Chondrocyte (in vitro differentiated cells): ENCODE data around the gene ENKD1. TPM values are rescaled to one million over a fixed set of nuclear protein-coding genes. Genes with fewer than 3 reads are reported as not detected.

Experiments
- DNase-seq: peaks from one replicate; pipeline ENCODE4 v3.0.0; 2021; ENCODE audit warnings: mixed read lengths, low spot score
- H3K27ac Mint-ChIP-seq: one replicate; pipeline ENCODE4 v1.8.0; 2021; ENCODE audit warnings: mild to moderate bottlenecking, moderate library complexity, mixed read lengths; ENCODE audit not compliant: unreplicated experiment
- H3K27me3 Mint-ChIP-seq: 2 replicates; pipeline ENCODE4 v1.8.0; 2021; ENCODE audit warnings: low read depth, mixed read lengths
- H3K36me3 Mint-ChIP-seq: 2 replicates; pipeline ENCODE4 v1.8.0; 2021; ENCODE audit warnings: low read depth, mixed read lengths
- H3K4me1 Mint-ChIP-seq: 2 replicates; pipeline ENCODE4 v1.8.0; 2021; ENCODE audit warnings: low read depth, mild to moderate bottlenecking, mixed read lengths
- H3K4me3 Mint-ChIP-seq: one replicate; pipeline ENCODE4 v1.8.0; 2021; ENCODE audit warnings: mild to moderate bottlenecking, moderate library complexity, mixed read lengths; ENCODE audit not compliant: unreplicated experiment
- H3K9me3 Mint-ChIP-seq: 2 replicates; pipeline ENCODE4 v1.8.0; 2021; ENCODE audit warnings: low read depth, mixed read lengths
- total RNA-seq: library from RNA; stranded (reverse); gene quantifications from 3 replicates; pipeline ENCODE4 v1.2.1, GENCODE V29; 2021
- TF ChIP-seq, protein P1 (sequence below): fragments of 200-600 bp; sonication (generic); IDR thresholded peaks from 2 replicates; pipeline ENCODE4 v1.5.0; 2021; ENCODE audit warnings: antibody characterized with exemption, mild to moderate bottlenecking, moderate library complexity

ENKD1 gene
- total RNA-seq, 1 donor from 2014 or later, result 6.4 TPM

DNA sequence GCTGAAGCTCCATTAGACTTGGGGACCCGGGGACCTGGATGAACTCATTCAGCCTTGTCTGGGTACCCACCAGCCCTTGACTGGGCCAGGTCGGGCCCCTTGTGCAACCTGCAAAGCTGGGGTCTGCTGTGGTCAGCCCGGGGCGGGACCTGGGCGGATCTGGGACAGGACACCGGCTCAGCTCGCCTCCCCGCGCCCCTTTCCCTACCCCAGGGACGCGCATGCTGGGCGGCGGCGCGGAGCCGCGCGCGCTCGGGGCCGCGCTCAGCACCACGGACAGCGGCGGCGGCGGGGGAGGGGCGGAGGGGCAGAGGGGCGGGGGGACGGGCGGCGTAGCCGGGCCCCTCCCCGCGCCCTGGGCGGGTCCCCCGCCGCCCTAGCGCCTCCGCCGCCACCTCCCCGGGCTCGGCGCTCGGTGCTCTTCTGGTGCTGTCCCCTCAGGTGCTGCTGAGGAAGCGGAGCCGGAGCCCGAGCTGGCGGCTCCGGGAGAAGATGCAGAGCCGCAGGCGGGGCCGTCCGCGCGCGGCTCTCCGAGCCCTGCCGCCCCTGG is 13.9 kb downstream of the ENKD1 start:
- Mint-ChIP-seq H3K27ac (no peak overlapping the region), H3K4me3 (no peak overlapping the region), H3K36me3 (no peaks in the 10 kb centered on the region), H3K27me3 (peaks cover 13% of the 10 kb centered on the region), H3K9me3 (no peaks in the 10 kb centered on the region), H3K4me1 (peaks cover 5% of the 10 kb centered on the region)
- no peak for DNase-seq
- TF ChIP-seq, protein P1, sequence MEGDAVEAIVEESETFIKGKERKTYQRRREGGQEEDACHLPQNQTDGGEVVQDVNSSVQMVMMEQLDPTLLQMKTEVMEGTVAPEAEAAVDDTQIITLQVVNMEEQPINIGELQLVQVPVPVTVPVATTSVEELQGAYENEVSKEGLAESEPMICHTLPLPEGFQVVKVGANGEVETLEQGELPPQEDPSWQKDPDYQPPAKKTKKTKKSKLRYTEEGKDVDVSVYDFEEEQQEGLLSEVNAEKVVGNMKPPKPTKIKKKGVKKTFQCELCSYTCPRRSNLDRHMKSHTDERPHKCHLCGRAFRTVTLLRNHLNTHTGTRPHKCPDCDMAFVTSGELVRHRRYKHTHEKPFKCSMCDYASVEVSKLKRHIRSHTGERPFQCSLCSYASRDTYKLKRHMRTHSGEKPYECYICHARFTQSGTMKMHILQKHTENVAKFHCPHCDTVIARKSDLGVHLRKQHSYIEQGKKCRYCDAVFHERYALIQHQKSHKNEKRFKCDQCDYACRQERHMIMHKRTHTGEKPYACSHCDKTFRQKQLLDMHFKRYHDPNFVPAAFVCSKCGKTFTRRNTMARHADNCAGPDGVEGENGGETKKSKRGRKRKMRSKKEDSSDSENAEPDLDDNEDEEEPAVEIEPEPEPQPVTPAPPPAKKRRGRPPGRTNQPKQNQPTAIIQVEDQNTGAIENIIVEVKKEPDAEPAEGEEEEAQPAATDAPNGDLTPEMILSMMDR, result no peak

DNA sequence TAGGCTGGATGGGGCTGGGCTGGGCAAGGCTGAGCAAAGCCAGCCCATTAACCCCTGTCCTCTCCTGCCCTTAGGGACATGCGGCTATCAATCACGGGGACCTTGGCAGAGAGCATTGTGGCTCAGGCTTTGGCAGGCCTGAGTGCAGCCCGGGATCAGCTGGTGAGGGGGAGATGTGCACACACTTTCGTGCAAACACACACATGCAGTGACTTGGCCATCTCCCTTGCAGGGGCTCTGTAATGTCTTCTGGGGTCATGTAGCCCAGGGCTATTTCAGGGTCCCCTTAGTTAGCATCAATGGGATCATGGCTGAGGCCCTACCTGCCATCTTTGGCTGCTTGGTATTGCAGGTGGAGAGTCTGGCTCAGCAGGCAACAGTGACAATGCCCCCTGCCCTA is 14.7 kb downstream of the ENKD1 start:
- peaks cover 5% of the 10 kb centered on the region for H3K4me1 Mint-ChIP-seq
- no peak for DNase-seq
- no peaks in the 10 kb centered on the region for H3K36me3 Mint-ChIP-seq
- TF ChIP-seq, protein P1, result no peak
- H3K27ac Mint-ChIP-seq, result peak overlapping the region; percentile 61
- peaks cover 13% of the 10 kb centered on the region for H3K27me3 Mint-ChIP-seq
- peak overlapping the region; percentile 54 for H3K4me3 Mint-ChIP-seq
- H3K9me3 Mint-ChIP-seq, result no peaks in the 10 kb centered on the region

DNA sequence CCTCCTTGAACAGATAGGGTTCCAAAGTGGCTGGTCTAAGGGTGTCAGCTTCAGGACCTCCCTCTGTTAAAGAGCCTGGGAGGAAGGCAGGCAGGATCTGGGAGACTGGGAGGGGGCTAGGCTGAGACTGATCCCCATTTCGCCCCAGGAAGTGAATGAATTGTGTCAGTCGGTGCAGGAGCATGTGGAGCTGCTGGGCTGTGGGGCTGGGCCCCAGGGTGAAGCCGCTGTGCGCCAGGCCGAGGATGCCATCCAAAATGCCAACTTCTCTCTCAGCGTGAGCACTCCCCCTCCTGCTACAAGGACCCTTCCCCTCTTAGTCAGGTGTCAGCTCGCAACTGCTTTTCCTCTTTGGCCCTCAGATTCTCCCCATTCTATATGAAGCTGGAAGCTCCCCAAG is 15.5 kb downstream of the ENKD1 start:
- Mint-ChIP-seq H3K9me3 (no peaks in the 10 kb centered on the region), H3K36me3 (no peaks in the 10 kb centered on the region), H3K27me3 (peaks cover 13% of the 10 kb centered on the region), H3K27ac (no peak overlapping the region), H3K4me1 (peaks cover 5% of the 10 kb centered on the region), H3K4me3 (no peak overlapping the region)
- no peak for DNase-seq
- TF ChIP-seq, protein P1, result no peak

DNA sequence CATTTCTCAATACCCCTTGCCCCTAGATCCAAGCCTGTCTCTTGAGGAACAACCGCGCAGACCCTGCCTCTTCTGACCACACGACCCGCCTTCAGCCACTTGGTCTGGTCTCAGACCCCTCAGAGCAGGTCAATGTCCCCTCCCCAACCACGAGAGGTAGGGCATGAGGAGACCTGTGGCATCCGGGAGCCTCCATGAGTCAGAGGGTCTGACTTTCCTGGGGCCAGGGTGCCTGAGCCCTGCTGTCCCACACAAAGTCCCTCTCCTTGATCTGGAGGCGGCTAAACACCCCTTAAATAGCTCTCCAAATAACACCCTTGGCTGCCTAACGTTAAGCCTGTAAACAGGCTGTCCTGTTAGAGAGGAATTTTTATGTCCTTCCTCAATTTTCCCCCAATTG is 16.5 kb downstream of the ENKD1 start:
- peaks cover 5% of the 10 kb centered on the region for H3K4me1 Mint-ChIP-seq
- H3K27ac Mint-ChIP-seq, result no peak overlapping the region
- TF ChIP-seq, protein P1, result no peak
- no peak overlapping the region for H3K4me3 Mint-ChIP-seq
- no peak for DNase-seq
- no peaks in the 10 kb centered on the region for H3K36me3 Mint-ChIP-seq
- H3K9me3 Mint-ChIP-seq, result no peaks in the 10 kb centered on the region
- peaks cover 10% of the 10 kb centered on the region for H3K27me3 Mint-ChIP-seq

DNA sequence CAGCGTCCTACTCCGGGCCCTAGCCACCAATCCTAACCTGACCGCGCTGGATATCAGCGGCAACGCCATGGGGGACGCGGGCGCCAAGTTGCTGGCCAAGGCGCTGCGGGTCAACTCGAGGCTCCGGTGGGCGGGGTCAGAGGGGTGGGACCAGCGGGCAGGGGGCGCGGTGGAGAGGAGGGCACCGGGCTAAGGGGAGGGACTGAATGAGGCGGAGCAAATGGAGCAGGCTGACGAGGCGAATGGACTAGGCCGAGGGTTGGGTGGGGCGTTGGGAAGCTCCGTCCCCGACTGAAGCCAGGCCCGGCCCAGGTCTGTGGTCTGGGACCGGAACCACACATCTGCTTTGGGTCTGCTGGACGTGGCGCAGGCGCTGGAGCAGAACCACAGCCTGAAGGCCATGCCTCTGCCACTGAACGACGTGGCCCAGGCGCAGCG is 17.0 kb downstream of the ENKD1 start:
- Mint-ChIP-seq H3K4me3 (no peak overlapping the region), H3K27me3 (peaks cover 10% of the 10 kb centered on the region)

More for the DNA sequence above, 17.0 kb downstream of the ENKD1 start:
- peaks cover 5% of the 10 kb centered on the region for H3K4me1 Mint-ChIP-seq
- H3K36me3 Mint-ChIP-seq, result no peaks in the 10 kb centered on the region
- no peaks in the 10 kb centered on the region for H3K9me3 Mint-ChIP-seq
- no peak overlapping the region for H3K27ac Mint-ChIP-seq
- DNase-seq, result no peak
- TF ChIP-seq, protein P1, result no peak
